ENCODE measurements around the gene LUZP2.
"Not testable (repeated sequence)": the region's sequence is repeated elsewhere in the genome, so short reads cannot be mapped to it uniquely, and the experiment has no call there.

LUZP2 gene

DNA sequence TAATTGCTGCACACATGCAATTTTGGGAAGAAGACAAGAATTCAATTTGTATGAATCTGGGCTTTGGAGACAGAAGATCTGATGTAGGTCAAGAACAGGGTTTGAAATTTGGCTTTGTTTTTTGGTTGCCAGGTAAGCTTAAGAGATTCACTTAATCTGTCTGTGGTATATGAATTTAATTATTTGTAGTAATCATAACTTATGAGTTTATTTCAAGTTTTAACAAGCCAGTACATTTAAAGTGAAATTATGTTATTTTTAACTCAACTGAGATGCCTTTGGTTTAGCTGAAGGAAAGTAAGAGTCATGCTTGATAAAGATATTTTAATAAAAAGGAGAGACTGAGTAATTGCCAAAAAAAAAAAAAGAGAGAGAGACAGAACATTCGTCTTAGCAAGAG, 384.1 kb downstream of the LUZP2 start:
- CTCF ChIA-PET, result interaction anchor here (0.6 kb wide), 1 partner anchor 23 kb away, joined by 3 read pairs; no protein-coding TSS in a partner anchor
- TF ChIP-seq, protein P1, sequence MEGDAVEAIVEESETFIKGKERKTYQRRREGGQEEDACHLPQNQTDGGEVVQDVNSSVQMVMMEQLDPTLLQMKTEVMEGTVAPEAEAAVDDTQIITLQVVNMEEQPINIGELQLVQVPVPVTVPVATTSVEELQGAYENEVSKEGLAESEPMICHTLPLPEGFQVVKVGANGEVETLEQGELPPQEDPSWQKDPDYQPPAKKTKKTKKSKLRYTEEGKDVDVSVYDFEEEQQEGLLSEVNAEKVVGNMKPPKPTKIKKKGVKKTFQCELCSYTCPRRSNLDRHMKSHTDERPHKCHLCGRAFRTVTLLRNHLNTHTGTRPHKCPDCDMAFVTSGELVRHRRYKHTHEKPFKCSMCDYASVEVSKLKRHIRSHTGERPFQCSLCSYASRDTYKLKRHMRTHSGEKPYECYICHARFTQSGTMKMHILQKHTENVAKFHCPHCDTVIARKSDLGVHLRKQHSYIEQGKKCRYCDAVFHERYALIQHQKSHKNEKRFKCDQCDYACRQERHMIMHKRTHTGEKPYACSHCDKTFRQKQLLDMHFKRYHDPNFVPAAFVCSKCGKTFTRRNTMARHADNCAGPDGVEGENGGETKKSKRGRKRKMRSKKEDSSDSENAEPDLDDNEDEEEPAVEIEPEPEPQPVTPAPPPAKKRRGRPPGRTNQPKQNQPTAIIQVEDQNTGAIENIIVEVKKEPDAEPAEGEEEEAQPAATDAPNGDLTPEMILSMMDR (conservative IDR thresholded peaks at IDR 0.05; ENCODE audit: low read depth), result no peak
- DNase-seq (ENCODE audit: low spot score), result no peak
- H3K27ac ChIP-seq, result no peak overlapping the region
- POLR2A ChIA-PET (ENCODE audit: low non-redundant PET), result no interaction called here

DNA sequence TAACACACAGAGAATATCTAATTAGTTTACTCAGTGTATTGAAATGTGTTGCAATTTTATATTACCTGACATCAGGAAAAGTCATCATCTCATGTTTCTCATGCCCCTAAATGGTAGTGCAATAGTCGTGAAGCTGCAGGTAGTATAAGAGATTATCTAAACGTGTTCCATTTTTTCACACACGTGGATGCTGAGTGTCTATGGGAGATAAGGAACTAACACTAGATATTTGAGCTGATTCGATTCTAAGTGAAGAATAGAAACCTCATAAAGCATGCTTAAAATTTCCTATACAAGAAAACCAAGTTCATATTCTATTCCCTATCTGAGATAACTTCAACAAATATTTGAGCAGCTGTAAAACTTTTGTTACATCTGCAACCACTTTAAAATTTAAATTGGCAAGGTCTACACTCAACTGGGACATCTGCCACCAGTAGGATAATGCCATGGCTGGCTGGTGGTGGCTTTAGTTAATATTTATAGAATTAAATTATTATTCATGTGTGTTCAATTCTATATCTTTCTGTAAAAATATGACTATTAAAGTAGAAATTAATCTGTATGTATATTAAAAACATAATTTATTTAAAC, 388.8 kb downstream of the LUZP2 start:
- no peak for DNase-seq (ENCODE audit: low spot score)
- ChIA-PET POLR2A (ENCODE audit: low non-redundant PET) (no interaction called here), CTCF (no interaction called here)
- TF ChIP-seq, protein P1 (conservative IDR thresholded peaks at IDR 0.05; ENCODE audit: low read depth), result no peak
- H3K27ac ChIP-seq, result no peak overlapping the region

DNA sequence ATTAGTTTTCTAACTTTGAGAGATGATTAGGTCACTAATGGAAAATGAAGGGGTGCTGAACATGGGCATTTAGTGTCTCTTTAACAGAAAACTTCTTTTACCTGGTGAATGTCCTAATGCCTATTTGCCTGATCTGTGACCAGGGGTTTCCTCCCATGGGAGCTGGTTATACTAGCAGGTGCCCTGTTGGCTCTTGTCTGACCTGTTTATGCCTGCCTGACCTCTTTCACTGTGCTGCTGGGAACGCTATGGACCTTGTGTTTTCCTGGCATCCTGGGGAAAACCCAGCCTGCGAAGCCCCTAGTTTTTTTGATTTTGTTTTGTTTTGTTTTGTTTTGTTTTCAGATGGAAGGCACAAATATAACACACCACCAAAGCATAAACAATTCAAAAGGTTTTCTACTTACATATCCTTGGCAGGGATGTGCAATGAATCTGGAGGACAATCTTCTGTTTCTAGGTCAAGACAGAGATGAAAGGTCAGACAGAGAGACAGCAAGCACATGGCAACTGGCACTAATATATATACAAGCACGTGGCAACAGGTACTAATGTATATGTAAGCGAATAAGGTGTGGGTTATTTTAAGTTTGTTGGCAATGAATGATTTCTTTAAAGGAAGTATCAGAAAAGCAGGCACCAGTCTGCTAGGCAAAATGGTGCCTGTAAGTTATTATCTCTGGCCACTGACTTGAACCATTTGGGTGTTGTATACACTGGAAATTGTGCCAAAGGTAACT, 390.2 kb downstream of the LUZP2 start:
- ChIA-PET POLR2A (ENCODE audit: low non-redundant PET) (no interaction called here), CTCF (no interaction called here)
- DNase-seq (ENCODE audit: low spot score), result no peak
- TF ChIP-seq, protein P1 (conservative IDR thresholded peaks at IDR 0.05; ENCODE audit: low read depth), result no peak
- H3K27ac ChIP-seq, result no peak overlapping the region

DNA sequence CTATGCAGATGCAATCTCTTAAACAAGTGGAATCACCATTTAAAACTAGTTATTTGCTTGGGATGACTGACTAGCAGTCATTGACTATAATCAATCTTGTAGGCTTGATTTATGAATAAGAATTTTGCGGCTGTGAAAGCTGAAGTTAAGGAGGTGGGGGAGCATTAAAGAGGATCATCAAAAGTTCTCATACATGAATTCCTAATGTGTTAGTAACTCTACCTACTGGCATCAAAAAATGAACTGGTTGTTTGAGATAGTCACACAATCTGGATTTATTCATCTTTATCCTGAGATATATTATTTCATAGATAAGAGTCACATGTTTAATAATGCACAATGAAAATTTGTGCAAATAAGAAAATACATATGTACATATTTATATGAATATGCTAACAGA, 393.6 kb downstream of the LUZP2 start:
- DNase-seq (ENCODE audit: low spot score), result no peak
- H3K27ac ChIP-seq, result no peak overlapping the region
- TF ChIP-seq, protein P1 (conservative IDR thresholded peaks at IDR 0.05; ENCODE audit: low read depth), result no peak
- ChIA-PET CTCF (no interaction called here), POLR2A (ENCODE audit: low non-redundant PET) (no interaction called here)

DNA sequence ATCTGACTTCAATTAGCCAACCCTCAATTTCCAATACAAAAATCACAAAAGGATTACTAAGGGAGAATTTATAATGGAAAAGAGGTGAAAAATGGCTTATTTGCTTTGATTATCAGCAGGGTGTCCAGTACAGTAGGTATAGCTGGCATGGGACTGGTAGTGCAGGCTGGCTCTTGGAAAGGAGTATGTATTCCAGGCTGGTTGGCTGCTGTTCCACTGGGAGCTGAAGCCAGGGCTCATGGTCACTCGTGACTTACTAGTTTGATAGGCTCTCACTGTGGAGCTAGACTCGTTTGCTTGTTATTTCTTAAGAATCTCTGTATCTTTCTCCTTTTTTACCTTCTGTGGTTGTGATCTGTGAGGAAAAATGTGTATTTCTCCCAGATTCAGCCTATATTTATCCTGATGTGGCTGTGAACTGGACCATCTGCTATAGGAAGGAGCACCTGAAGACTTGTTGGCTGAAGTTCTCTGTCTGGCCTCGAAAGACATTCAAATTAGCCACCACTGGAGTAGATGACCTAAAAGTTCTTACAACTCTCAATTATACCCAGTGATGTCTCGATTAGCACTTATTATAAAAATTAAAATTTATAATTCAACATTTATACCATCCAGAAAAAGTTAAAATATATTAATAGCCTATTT, 395.1 kb downstream of the LUZP2 start:
- DNase-seq (ENCODE audit: low spot score); H3K27ac ChIP-seq; POLR2A ChIA-PET (ENCODE audit: low non-redundant PET); CTCF ChIA-PET: not testable (repeated sequence)

DNA sequence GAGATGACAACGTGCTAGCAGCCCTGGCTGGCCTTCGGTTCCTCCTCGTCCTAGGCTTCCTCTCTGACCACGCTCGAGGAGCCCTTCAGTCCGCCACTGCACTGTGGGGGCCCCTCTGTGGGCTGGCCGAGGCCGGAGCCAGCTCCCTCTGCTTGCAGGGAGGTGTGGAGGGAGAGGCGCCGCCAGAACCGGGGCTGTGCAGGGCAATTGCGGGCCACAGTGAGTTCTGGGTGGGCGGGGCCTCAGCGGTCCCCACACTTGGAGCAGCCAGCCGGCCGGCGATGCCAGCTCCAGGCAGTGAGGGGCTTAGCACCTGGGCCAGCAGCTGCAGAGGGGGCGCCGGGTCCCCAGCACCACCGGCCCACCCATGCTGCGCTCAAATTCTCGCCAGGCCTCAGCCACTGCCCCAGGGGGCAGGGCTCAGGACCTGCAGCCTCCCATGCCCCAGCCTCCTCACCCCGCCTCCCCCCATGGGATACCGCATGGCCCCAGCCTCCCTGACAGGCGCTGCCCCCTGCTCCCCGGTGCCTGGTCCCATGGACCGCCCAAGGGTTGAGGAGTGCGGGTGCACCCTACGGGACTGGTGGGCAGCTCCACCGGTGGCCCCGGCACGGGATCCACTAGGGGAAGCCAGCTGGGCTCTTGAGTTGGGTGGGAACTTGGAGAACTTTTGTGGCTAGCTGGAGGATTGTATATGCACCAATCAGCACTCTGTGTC, 399.4 kb downstream of the LUZP2 start:
- ChIA-PET CTCF (no interaction called here), POLR2A (ENCODE audit: low non-redundant PET) (no interaction called here)
- DNase-seq (ENCODE audit: low spot score), result no peak
- H3K27ac ChIP-seq, result no peak overlapping the region
- TF ChIP-seq, protein P1 (conservative IDR thresholded peaks at IDR 0.05; ENCODE audit: low read depth), result no peak

Data from RWPE1 (cell line).